Fibroblast of villous mesenchyme (primary cell): Measurements from ENCODE around the gene NPDC1. TPM values are rescaled to one million over a fixed set of nuclear protein-coding genes. Genes with fewer than 3 reads are reported as not detected.

Experiments
- DNase-seq: peaks from one replicate; pipeline ENCODE4 v3.0.0-alpha.2; 2010; ENCODE audit warnings: low read depth
- H3K4me3 ChIP-seq: 2 replicates; pipeline ENCODE4 v1.5.1; 2011; ENCODE audit warnings: low read depth, mild to moderate bottlenecking, low read length
- total RNA-seq: library from RNA; depleted of rRNA; stranded (reverse); fragments of >200 nt; gene quantifications from 2 replicates; pipeline ENCODE4 v1.2.3, GENCODE V29; 2012
- TF ChIP-seq, protein P1 (sequence below): IDR thresholded peaks from 2 replicates; pipeline ENCODE4 v1.5.1; 2012; ENCODE audit warnings: low read depth, mild to moderate bottlenecking, low read length; ENCODE audit not compliant: insufficient read depth

NPDC1 gene
- total RNA-seq, 1 donor: 13.0 TPM

DNA sequence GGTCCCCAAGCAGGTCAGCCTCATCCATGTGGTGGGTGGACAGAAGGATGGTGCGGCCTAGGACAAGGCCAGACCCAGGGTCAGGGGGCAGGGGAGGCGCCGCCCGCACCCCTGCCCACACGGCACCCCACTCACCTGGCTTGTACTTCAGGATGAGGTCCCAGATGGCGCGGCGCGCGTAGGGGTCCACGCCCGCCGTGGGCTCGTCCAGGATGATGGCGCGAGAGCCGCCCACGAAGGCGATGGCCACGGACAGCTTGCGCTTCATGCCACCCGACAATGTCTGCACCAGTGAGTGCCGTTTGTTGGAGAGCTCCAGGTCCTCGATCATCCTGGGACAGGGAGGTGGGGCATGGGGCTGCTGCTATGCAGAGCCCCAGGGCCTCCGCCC, 30.4 kb downstream of the NPDC1 start:
- no peak overlapping the region for H3K4me3 ChIP-seq
- no peak for DNase-seq
- TF ChIP-seq, protein P1, sequence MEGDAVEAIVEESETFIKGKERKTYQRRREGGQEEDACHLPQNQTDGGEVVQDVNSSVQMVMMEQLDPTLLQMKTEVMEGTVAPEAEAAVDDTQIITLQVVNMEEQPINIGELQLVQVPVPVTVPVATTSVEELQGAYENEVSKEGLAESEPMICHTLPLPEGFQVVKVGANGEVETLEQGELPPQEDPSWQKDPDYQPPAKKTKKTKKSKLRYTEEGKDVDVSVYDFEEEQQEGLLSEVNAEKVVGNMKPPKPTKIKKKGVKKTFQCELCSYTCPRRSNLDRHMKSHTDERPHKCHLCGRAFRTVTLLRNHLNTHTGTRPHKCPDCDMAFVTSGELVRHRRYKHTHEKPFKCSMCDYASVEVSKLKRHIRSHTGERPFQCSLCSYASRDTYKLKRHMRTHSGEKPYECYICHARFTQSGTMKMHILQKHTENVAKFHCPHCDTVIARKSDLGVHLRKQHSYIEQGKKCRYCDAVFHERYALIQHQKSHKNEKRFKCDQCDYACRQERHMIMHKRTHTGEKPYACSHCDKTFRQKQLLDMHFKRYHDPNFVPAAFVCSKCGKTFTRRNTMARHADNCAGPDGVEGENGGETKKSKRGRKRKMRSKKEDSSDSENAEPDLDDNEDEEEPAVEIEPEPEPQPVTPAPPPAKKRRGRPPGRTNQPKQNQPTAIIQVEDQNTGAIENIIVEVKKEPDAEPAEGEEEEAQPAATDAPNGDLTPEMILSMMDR: no peak

DNA sequence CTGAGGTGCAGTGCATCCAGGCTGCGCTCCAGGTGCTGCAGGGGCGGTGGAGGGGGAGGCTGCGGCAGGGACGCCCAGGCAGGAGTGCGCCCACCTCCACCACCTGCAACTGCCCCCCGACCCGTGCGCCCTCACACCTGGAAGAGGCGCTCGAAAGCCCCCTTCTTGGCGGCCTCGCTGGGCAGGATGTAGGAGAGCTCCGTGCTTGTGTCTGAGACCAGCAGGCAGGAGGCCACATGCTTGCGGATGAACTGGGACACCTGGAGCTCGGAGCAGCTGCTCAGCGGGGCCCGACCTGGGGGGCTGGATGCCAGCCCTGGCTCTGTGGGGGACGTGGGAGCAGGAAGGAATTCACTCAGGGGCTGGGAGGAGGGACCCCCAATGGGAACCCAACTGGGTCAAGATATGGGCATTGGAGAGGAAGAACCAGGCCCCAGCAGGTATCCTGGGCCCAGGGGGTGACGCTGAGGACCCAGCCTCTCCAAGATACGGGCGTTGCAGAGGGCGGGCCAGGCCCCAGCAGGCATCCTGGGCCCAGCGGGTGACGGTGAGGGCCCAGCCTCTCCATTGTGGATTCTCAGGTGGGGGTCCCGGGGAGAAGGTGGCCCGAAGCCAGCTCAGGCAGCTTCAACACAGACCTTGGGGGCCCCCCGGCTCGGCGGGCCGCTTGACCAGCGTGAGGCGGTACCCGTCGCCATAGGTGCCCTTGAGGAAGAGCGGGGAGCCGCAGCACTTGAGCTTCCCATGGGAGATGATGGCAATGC, 31.0 kb downstream of the NPDC1 start:
- TF ChIP-seq, protein P1: no peak
- no peak overlapping the region for H3K4me3 ChIP-seq
- no peak for DNase-seq

DNA sequence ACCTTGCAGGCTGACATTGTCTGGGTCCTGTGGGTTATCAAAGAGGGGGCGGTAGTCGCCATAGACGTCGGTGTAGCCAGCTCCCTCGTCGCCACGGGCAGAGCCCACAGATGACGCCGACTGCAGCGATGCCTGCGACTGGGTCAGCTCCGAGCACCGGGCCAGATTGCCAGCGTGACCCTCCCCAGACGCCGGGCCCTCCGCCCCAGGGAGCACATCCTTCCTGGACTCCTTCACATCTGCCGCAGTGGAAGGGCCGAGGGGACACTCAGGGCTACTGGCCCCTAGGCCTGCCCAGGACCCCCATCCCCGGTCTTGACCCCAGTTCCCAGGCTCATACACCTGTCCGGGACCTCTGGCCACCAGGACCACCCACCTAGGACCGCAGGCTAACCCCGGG, 31.8 kb downstream of the NPDC1 start:
- no peak overlapping the region for H3K4me3 ChIP-seq
- DNase-seq: no peak
- TF ChIP-seq, protein P1: no peak

- H3K4me3 ChIP-seq: no peak overlapping the region
- TF ChIP-seq, protein P1: no peak
- DNase-seq: no peak
Measured at GRCh38 chr9:137013571-137013940, 32.4 kb downstream of the NPDC1 start.

DNA sequence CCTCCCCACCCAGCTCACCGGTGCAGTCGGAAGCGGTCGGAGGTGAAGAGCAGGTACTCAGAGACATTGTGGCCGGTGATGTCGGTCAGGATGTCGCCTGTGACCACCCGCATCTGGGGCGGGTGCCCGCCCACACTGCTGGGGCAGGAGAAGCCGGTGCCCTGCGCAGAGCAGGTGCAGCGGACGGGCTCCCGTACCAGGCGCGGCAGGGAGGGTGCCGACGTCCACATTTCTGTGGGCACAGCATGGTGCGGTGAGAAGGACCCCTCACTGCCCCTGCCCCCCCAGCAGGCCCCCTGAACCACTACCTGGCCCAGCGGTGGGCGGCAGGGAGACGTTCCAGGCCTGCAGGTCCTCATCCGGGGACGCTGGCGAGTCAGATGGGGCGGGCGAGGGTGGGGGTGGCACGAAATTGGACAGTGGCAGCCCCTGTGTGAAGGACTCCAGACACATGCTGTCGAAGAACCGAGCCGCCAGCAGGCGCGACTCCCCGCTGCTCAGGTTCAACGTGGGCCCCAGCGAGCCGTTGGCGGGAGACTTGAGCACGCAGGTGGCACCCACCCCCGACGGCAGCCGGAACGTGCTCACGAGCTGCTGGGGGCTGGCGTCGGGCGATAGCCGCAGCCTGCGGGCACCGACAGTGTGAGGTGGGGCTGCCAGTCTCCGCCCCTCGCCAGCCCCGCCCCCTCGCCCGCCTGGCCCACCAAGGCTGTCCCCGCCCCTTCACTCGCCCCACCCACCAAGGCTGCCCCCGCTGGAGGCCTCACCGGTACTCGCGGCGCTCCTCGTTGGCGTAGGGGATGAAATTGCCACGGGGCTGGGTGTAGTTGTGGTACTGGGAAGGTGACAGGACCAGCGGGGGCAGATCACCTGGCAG, 33.0 kb downstream of the NPDC1 start:
- TF ChIP-seq, protein P1: no peak
- no peak for DNase-seq

DNA sequence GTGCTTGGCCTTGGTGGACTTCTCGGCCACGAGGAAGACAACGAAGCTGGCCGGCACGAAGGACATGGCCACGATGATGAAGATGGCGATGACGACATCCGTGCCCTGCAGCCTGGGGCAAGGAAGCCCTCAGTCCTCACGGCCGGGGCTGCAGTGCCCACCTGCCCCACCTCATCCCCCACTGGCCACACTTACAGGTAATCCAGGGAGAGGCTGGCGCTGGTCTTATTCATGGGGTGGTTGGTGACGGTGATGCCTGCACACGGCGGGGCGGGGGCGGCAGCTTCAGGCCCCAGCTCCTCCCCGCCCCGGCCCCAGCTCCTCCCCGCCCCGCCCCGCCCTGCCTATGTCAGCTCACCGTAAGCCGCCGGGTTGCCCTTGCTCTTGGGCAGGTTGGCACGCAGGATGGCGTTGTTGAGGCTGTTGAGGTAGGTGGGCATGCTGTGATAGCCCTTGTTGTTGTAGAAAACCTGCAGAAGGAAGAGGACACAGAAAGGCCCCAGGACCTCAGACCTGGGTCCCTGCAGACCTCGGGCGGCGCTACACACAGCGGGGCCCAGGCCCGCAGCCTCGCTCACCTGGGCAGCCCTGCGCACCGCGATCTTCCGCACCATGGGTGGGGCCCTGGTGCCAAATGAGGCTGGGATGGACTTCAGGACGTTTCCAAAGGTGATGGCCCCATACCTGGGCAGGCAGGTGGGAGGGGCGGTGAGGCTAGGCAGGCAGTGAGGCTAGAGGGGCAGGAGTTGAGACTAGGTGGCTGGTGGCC, 33.9 kb downstream of the NPDC1 start:
- no peak for DNase-seq
- TF ChIP-seq, protein P1: no peak
- H3K4me3 ChIP-seq: no peak overlapping the region

More for the DNA sequence above, 33.0 kb downstream of the NPDC1 start:
- no peak overlapping the region for H3K4me3 ChIP-seq
